Neural cell (in vitro differentiated cells): ENCODE results near the gene MAB21L4. TPM values are rescaled to one million over a fixed set of nuclear protein-coding genes. Genes with fewer than 3 reads are reported as not detected.

Source experiments
- H2AFZ ChIP-seq: fragments of 200-600, 300-800 bp; sonication (generic), shearing (Covaris generic); 2 replicates; pipeline ENCODE4 v1.6.0; 2014; ENCODE audit warnings: low read depth, mild to moderate bottlenecking, antibody characterized with exemption, low read length, moderate library complexity
- H3F3A ChIP-seq: fragments of 200-600 bp; shearing (Covaris generic); 2 replicates; pipeline ENCODE4 v1.6.1; 2016; ENCODE audit warnings: mild to moderate bottlenecking, moderate library complexity, mixed read lengths, antibody characterized with exemption, low read length; ENCODE audit not compliant: insufficient read depth, poor library complexity, severe bottlenecking
- H3K27ac ChIP-seq: fragments of 200-600, 300-800 bp; sonication (generic), shearing (Covaris generic); 2 replicates; pipeline ENCODE4 v1.5.1; 2014; ENCODE audit warnings: mild to moderate bottlenecking, low read length, moderate library complexity
- H3K27me3 ChIP-seq: fragments of 300-800, 200-600 bp; sonication (generic), shearing (Covaris generic); 2 replicates; pipeline ENCODE4 v1.6.0; 2014; ENCODE audit warnings: mild to moderate bottlenecking, low read depth, low read length, moderate library complexity; ENCODE audit not compliant: insufficient read depth
- H3K36me3 ChIP-seq: fragments of 300-800, 200-600 bp; sonication (generic), shearing (Covaris generic); 2 replicates; pipeline ENCODE4 v1.5.1; 2014; ENCODE audit warnings: mild to moderate bottlenecking, antibody characterized with exemption, low read length, moderate library complexity; ENCODE audit not compliant: insufficient read depth
- H3K4me2 ChIP-seq: fragments of 300-800, 200-600 bp; sonication (generic), shearing (Covaris generic); 2 replicates; pipeline ENCODE4 v1.6.0; 2014; ENCODE audit warnings: mild to moderate bottlenecking, low read length
- H3K4me3 ChIP-seq: fragments of 300-800, 200-600 bp; sonication (generic), shearing (Covaris generic); 2 replicates; pipeline ENCODE4 v1.5.1; 2014; ENCODE audit warnings: mild to moderate bottlenecking, low read length, moderate library complexity
- H3K79me2 ChIP-seq: fragments of 200-600 bp; shearing (Covaris generic); replicated peaks from 2 replicates; pipeline ENCODE4 v1.6.0; 2014; ENCODE audit warnings: mild to moderate bottlenecking, low read length, moderate library complexity; ENCODE audit not compliant: insufficient read depth
- H3K9ac ChIP-seq: fragments of 300-800, 200-600 bp; sonication (generic), shearing (Covaris generic); 2 replicates; pipeline ENCODE4 v1.6.1; 2016; ENCODE audit warnings: mild to moderate bottlenecking, low read length, mixed read lengths
- H3K9me2 ChIP-seq: fragments of 200-600 bp; shearing (Covaris generic); 2 replicates; pipeline ENCODE4 v1.6.1; 2016; ENCODE audit warnings: mild to moderate bottlenecking, low read length, mixed read lengths; ENCODE audit not compliant: insufficient read depth
- H3K9me3 ChIP-seq: fragments of 200-600, 300-800 bp; sonication (generic), shearing (Covaris generic); 2 replicates; pipeline ENCODE4 v1.6.1; 2016; ENCODE audit warnings: mild to moderate bottlenecking, mixed run types, low read length, moderate library complexity, mixed read lengths
- H4K20me1 ChIP-seq: fragments of 200-600 bp; shearing (Covaris generic); 2 replicates; pipeline ENCODE4 v1.6.1; 2016; ENCODE audit warnings: mild to moderate bottlenecking, mixed run types; ENCODE audit not compliant: insufficient read depth
- EP300 ChIP-seq: fragments of 450-650 bp; conservative IDR thresholded peaks from 2 replicates; pipeline ENCODE4 v1.6.1; 2014; ENCODE audit warnings: antibody characterized with exemption, mild to moderate bottlenecking, moderate library complexity; ENCODE audit not compliant: poor library complexity, severe bottlenecking
- EZH2 ChIP-seq: fragments of 200-600, 300-800 bp; shearing (Covaris generic), sonication (generic); IDR thresholded peaks from 2 replicates; pipeline ENCODE4 v1.6.1; 2014; ENCODE audit warnings: antibody characterized with exemption, low read length, borderline replicate concordance, mild to moderate bottlenecking; ENCODE audit not compliant: insufficient read depth, poor library complexity, severe bottlenecking
- MXI1 ChIP-seq: fragments of 450-650 bp; conservative IDR thresholded peaks from 2 replicates; pipeline ENCODE4 v1.6.1; 2014; ENCODE audit warnings: antibody characterized with exemption, mild to moderate bottlenecking; ENCODE audit not compliant: poor library complexity, severe bottlenecking
- POLR2AphosphoS5 ChIP-seq: IDR thresholded peaks from 2 replicates; pipeline ENCODE4 v1.6.1; 2012
- RAD21 ChIP-seq: fragments of 450-650 bp; conservative IDR thresholded peaks from 2 replicates; pipeline ENCODE4 v1.6.1; 2014; ENCODE audit warnings: antibody characterized with exemption, mild to moderate bottlenecking, moderate library complexity
- REST ChIP-seq: IDR thresholded peaks from 2 replicates; pipeline ENCODE4 v1.6.1; 2012; ENCODE audit warnings: borderline replicate concordance
- SMC3 ChIP-seq: fragments of 450-650 bp; conservative IDR thresholded peaks from 2 replicates; pipeline ENCODE4 v1.6.1; 2014; ENCODE audit warnings: antibody characterized with exemption, mild to moderate bottlenecking, moderate library complexity; ENCODE audit not compliant: poor library complexity
- TAF1 ChIP-seq: IDR thresholded peaks from 2 replicates; pipeline ENCODE4 v1.6.1; 2012; ENCODE audit warnings: low read depth
- polyA plus RNA-seq: library from polyadenylated mRNA; depleted of rRNA; stranded (reverse); fragments of >200 nt; gene quantifications from 2 replicates; pipeline ENCODE4 v1.2.3, GENCODE V29; 2014
- TF ChIP-seq, protein P1 (sequence below): fragments of 450-650 bp; IDR thresholded peaks from 2 replicates; pipeline ENCODE4 v1.5.1; 2014; ENCODE audit warnings: antibody characterized with exemption, mild to moderate bottlenecking, moderate library complexity; ENCODE audit not compliant: poor library complexity, severe bottlenecking

MAB21L4 gene
- polyA plus RNA-seq, 1 donor from 2014 or later, result not detected

DNA sequence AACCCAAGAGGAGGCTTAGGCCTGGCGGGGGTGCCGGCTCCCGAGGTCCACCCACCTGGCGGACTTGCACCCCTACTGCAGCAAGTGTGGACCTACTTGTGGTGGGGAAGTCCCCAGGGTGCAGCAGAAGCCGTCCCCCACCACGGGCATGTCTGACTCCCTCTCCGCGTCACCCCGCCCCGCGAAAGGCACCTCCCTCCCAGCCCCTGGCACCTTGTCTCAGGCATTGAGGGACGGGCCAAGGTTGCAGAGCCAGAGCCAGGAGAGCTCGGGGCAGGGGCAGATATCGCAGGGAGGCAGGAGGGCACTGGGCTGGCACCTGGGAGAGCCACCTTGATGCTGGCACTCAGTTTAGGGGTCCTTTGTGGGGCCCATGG lies 29.2 kb upstream of the MAB21L4 start:
- Histone ChIP-seq H4K20me1 (no peaks in the 10 kb centered on the region), H3K9ac (no peak overlapping the region), H3K79me2 (no peaks in the 10 kb centered on the region), H3K9me3 (no peaks in the 10 kb centered on the region), H3K27ac (no peak overlapping the region), H3F3A (no peaks in the 10 kb centered on the region), H2AFZ (no peak overlapping the region), H3K9me2 (no peaks in the 10 kb centered on the region), H3K4me2 (no peak overlapping the region), H3K27me3 (no peaks in the 10 kb centered on the region), H3K4me3 (no peak overlapping the region), H3K36me3 (no peaks in the 10 kb centered on the region)
- TF ChIP-seq TAF1 (no peak), RAD21 (no peak), SMC3 (no peak), REST (no peak), EZH2 (no peak), POLR2AphosphoS5 (no peak), EP300 (no peak), MXI1 (no peak)
- TF ChIP-seq, protein P1, sequence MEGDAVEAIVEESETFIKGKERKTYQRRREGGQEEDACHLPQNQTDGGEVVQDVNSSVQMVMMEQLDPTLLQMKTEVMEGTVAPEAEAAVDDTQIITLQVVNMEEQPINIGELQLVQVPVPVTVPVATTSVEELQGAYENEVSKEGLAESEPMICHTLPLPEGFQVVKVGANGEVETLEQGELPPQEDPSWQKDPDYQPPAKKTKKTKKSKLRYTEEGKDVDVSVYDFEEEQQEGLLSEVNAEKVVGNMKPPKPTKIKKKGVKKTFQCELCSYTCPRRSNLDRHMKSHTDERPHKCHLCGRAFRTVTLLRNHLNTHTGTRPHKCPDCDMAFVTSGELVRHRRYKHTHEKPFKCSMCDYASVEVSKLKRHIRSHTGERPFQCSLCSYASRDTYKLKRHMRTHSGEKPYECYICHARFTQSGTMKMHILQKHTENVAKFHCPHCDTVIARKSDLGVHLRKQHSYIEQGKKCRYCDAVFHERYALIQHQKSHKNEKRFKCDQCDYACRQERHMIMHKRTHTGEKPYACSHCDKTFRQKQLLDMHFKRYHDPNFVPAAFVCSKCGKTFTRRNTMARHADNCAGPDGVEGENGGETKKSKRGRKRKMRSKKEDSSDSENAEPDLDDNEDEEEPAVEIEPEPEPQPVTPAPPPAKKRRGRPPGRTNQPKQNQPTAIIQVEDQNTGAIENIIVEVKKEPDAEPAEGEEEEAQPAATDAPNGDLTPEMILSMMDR, result no peak

GRCh38 chr2:240922982-240923537 lies 27.1 kb upstream of the MAB21L4 start:
- Histone ChIP-seq H3K27ac (no peak overlapping the region), H4K20me1 (no peaks in the 10 kb centered on the region), H3K79me2 (no peaks in the 10 kb centered on the region), H3F3A (no peaks in the 10 kb centered on the region), H3K36me3 (no peaks in the 10 kb centered on the region), H2AFZ (no peak overlapping the region), H3K4me2 (no peak overlapping the region), H3K9me2 (no peaks in the 10 kb centered on the region), H3K9ac (no peak overlapping the region), H3K9me3 (no peaks in the 10 kb centered on the region), H3K4me3 (no peak overlapping the region), H3K27me3 (no peaks in the 10 kb centered on the region)
- TF ChIP-seq REST (no peak), SMC3 (no peak), EP300 (no peak), EZH2 (no peak), MXI1 (no peak), TAF1 (no peak), RAD21 (no peak), POLR2AphosphoS5 (no peak)
- TF ChIP-seq, protein P1, result no peak
